HG03196 (cell line): ENCODE results near the gene PCDH11Y.
"Not testable (repeated sequence)": the region's sequence is repeated elsewhere in the genome, so short reads cannot be mapped to it uniquely, and the experiment has no call there.

ENCODE experiments used
- ATAC-seq: cut with Tn5 transposase; IDR thresholded peaks from one replicate; pipeline ENCODE4 v1.9.1; 2021; ENCODE audit not compliant: unreplicated experiment

PCDH11Y gene

GRCh38 chrY:5000057-5000456, at the start of gene PCDH11Y:
PCDH11Y (plus strand) TSS chrY:5000296; CDS start chrY:5057100, 56,804 bp downstream.
- not testable (repeated sequence) for ATAC-seq

GRCh38 chrY:4967894-4968293, 32.2 kb upstream of the PCDH11Y start:
- not testable (repeated sequence) for ATAC-seq

- ATAC-seq: peak; percentile 98
Observed at GRCh38 chrY:4991743-4992400, 8.2 kb upstream of the PCDH11Y start.

- ATAC-seq: not testable (repeated sequence)
Observed at GRCh38 chrY:4994892-4995291, 5.2 kb upstream of the PCDH11Y start.

- ATAC-seq: not testable (repeated sequence)
Observed at GRCh38 chrY:5002476-5003184, 2.5 kb downstream of the PCDH11Y start.

GRCh38 chrY:5038972-5039523, 39.0 kb downstream of the PCDH11Y start:
- ATAC-seq: not testable (repeated sequence)

GRCh38 chrY:5083017-5083416, 82.9 kb downstream of the PCDH11Y start:
- ATAC-seq: not testable (repeated sequence)

- ATAC-seq: not testable (repeated sequence)
Observed at GRCh38 chrY:5182998-5183397, 182.9 kb downstream of the PCDH11Y start.

- ATAC-seq: not testable (repeated sequence)
Observed at GRCh38 chrY:5215116-5215515, 215.0 kb downstream of the PCDH11Y start.

- not testable (repeated sequence) for ATAC-seq
Observed at GRCh38 chrY:5324931-5325330, 324.8 kb downstream of the PCDH11Y start.

GRCh38 chrY:5342220-5342619, 342.1 kb downstream of the PCDH11Y start:
- not testable (repeated sequence) for ATAC-seq

GRCh38 chrY:5543705-5544104, 543.6 kb downstream of the PCDH11Y start:
- ATAC-seq: not testable (repeated sequence)

- ATAC-seq: not testable (repeated sequence)
Observed at GRCh38 chrY:5638589-5638988, 638.5 kb downstream of the PCDH11Y start.

GRCh38 chrY:5679265-5679664, 679.2 kb downstream of the PCDH11Y start:
- not testable (repeated sequence) for ATAC-seq

- not testable (repeated sequence) for ATAC-seq
Observed at GRCh38 chrY:5708727-5709126, 708.6 kb downstream of the PCDH11Y start.

- not testable (repeated sequence) for ATAC-seq
Observed at GRCh38 chrY:5709788-5710381, 709.8 kb downstream of the PCDH11Y start.

- ATAC-seq: not testable (repeated sequence)
Observed at GRCh38 chrY:5761403-5761802, 761.3 kb downstream of the PCDH11Y start.

- ATAC-seq: not testable (repeated sequence)
Observed at GRCh38 chrY:5776485-5776884, 776.4 kb downstream of the PCDH11Y start.
